ENCODE results near the gene EGR2. TPM values are rescaled to one million over a fixed set of nuclear protein-coding genes. Genes with fewer than 3 reads are reported as not detected.
"Not testable (repeated sequence)": the region's sequence is repeated elsewhere in the genome, so short reads cannot be mapped to it uniquely, and the experiment has no call there.

EGR2 gene
- polyA plus RNA-seq, 1 of the 3 experiments (the other 2 are of a cell fraction) = 0.25 TPM

DNA sequence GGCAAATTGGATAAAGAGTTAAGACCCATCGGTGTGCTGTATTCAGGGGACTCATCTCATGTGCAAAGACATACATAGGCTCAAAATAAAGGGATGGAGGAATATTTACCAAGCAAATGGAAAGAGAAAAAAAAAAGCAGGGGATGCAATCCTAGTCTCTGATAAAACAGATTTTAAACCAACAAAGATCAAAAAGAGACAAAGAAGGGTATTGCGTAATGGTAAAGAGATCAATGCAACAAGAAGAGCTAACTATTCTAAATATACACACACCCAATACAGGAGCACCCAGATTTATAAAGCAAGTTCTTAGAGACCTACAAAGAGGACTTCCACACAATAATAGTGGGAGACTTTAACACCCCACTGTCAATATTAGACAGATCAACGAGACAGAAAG, 31.6 kb downstream of the EGR2 start:
- H3K9ac ChIP-seq; H3K27ac ChIP-seq (ENCODE audit: low read depth in 2 of 2, low read length in 1 of 2); H3K9me2 ChIP-seq; H4K20me1 ChIP-seq (ENCODE audit: insufficient read depth); H3K4me1 ChIP-seq (ENCODE audit: control insufficient read depth in 1 of 2, insufficient read depth in 2 of 2, low read depth in 1 of 2, low read length in 1 of 2); H3K4me3 ChIP-seq (ENCODE audit: low read depth in 2 of 2, low read length in 1 of 2); DNase-seq; H3F3A ChIP-seq (replicated peaks; ENCODE audit: insufficient read depth); H3K79me2 ChIP-seq (ENCODE audit: insufficient read depth); H3K4me2 ChIP-seq; H3K27me3 ChIP-seq (ENCODE audit: insufficient read depth); H3K36me3 ChIP-seq (replicated peaks in 1 of 2; ENCODE audit: control insufficient read depth in 1 of 2, insufficient read depth in 2 of 2, low read length in 1 of 2); H3K9me3 ChIP-seq; H2AFZ ChIP-seq (ENCODE audit: low read depth); POLR2A ChIA-PET: not testable (repeated sequence)
- CTCF ChIA-PET = interaction anchor here (1.4 kb wide), 1 partner anchor 13 kb away, joined by 3 read pairs; no protein-coding TSS in a partner anchor
- WGBS (ENCODE audit: low lambda C conversion rate) = 29% methylated on average over 3 of the region's 3 CpGs

DNA sequence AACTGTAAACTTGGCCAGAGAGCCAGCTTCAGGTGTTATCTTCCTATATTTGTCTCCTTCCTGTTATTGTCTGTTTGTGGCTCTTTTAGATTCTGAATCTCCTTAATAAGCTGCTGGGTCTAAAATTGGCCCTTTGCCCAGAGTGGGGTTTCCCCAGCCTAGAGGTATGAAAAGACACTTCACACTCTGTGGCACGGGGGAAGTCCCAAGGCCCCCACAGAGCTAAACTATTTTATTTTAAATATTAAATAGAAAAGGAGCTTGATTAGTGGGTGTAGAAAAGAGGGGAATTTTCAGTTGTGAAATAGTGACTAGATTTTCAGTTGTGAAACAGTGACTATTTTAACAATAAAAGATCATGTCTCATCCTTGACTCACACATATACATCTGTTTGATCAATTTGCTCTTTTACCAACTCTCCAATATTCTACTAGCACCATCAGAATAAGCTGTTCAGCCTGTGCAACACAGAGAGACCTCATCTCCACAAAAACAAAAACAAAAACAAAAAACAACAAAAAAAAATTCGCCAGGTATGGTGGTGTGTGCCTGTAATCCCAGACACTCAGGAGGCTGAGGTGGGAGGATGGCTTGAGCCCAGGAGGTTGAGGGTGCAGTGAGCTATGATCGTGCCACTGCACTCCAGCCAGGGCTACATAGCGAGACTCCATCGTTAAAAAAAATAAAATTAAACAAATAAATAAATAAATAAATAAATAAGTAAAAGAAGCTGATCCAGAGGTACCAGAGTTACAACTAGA, 36.5 kb downstream of the EGR2 start:
- TF ChIP-seq, protein P1, sequence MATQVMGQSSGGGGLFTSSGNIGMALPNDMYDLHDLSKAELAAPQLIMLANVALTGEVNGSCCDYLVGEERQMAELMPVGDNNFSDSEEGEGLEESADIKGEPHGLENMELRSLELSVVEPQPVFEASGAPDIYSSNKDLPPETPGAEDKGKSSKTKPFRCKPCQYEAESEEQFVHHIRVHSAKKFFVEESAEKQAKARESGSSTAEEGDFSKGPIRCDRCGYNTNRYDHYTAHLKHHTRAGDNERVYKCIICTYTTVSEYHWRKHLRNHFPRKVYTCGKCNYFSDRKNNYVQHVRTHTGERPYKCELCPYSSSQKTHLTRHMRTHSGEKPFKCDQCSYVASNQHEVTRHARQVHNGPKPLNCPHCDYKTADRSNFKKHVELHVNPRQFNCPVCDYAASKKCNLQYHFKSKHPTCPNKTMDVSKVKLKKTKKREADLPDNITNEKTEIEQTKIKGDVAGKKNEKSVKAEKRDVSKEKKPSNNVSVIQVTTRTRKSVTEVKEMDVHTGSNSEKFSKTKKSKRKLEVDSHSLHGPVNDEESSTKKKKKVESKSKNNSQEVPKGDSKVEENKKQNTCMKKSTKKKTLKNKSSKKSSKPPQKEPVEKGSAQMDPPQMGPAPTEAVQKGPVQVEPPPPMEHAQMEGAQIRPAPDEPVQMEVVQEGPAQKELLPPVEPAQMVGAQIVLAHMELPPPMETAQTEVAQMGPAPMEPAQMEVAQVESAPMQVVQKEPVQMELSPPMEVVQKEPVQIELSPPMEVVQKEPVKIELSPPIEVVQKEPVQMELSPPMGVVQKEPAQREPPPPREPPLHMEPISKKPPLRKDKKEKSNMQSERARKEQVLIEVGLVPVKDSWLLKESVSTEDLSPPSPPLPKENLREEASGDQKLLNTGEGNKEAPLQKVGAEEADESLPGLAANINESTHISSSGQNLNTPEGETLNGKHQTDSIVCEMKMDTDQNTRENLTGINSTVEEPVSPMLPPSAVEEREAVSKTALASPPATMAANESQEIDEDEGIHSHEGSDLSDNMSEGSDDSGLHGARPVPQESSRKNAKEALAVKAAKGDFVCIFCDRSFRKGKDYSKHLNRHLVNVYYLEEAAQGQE (IDR thresholded peaks at IDR 0.05; ENCODE audit: low read depth, low read length) = no peak
- TF ChIP-seq NFIC (IDR thresholded peaks at IDR 0.05; ENCODE audit: borderline replicate concordance) = no peak
- TF ChIP-seq FOXM1 (IDR thresholded peaks at IDR 0.05; ENCODE audit: low read depth) = no peak
- TF ChIP-seq GABPA (IDR thresholded peaks at IDR 0.05; ENCODE audit: low read depth) = no peak
- TF ChIP-seq TEAD4 (IDR thresholded peaks at IDR 0.05; ENCODE audit: borderline replicate concordance, insufficient read depth) = no peak
- TF ChIP-seq POLR2AphosphoS5 (IDR thresholded peaks at IDR 0.05; ENCODE audit: low read depth, low read length) = no peak
- no peak for TF ChIP-seq TAF1 (IDR thresholded peaks at IDR 0.05; ENCODE audit: borderline replicate concordance, low read depth, low read length)
- TF ChIP-seq EZH2phosphoT487 (IDR thresholded peaks at IDR 0.05; ENCODE audit: borderline replicate concordance, low read depth) = no peak
- no peak for TF ChIP-seq TCF12 (IDR thresholded peaks at IDR 0.05)
- Histone ChIP-seq H3K36me3 (replicated peaks in 1 of 2; ENCODE audit: control insufficient read depth in 1 of 2, insufficient read depth in 2 of 2, low read length in 1 of 2) (no peaks in the 10 kb centered on the region), H3K9ac (no peak overlapping the region), H3K9me2 (no peaks in the 10 kb centered on the region), H3K9me3 (no peaks in the 10 kb centered on the region), H3K4me1 (ENCODE audit: control insufficient read depth in 1 of 2, insufficient read depth in 2 of 2, low read depth in 1 of 2, low read length in 1 of 2) (no peaks in the 10 kb centered on the region), H4K20me1 (ENCODE audit: insufficient read depth) (no peaks in the 10 kb centered on the region), H3K27me3 (ENCODE audit: insufficient read depth) (no peaks in the 10 kb centered on the region; the same call in 1 of the 2 replicates), H3K4me3 (ENCODE audit: low read depth in 2 of 2, low read length in 1 of 2) (no peak overlapping the region), H3K4me2 (no peak overlapping the region), H3F3A (replicated peaks; ENCODE audit: insufficient read depth) (no peaks in the 10 kb centered on the region), H3K27ac (ENCODE audit: low read depth in 2 of 2, low read length in 1 of 2) (no peak overlapping the region), H2AFZ (ENCODE audit: low read depth) (no peak overlapping the region), H3K79me2 (ENCODE audit: insufficient read depth) (no peaks in the 10 kb centered on the region)
- POLR2A ChIA-PET = interaction anchor here (0.7 kb wide), 1 partner anchor 63 kb away, joined by 3 read pairs; no protein-coding TSS in a partner anchor
- 42% methylated on average over 5 of the region's 5 CpGs for WGBS (ENCODE audit: low lambda C conversion rate)
- DNase-seq = no peak
- CTCF ChIA-PET = interaction anchor here (0.5 to 1.1 kb wide), 3 partner anchors 24 to 288 kb away, joined by 3 read pairs; no protein-coding TSS in a partner anchor

All from SK-N-SH (cell line).